ENCODE results near the gene MED12.
A peak's percentile ranks its signal among the peaks of the same experiment; 100 is the strongest.
"Not testable (repeated sequence)": the region's sequence is repeated elsewhere in the genome, so short reads cannot be mapped to it uniquely, and the experiment has no call there.

MED12 gene

DNA sequence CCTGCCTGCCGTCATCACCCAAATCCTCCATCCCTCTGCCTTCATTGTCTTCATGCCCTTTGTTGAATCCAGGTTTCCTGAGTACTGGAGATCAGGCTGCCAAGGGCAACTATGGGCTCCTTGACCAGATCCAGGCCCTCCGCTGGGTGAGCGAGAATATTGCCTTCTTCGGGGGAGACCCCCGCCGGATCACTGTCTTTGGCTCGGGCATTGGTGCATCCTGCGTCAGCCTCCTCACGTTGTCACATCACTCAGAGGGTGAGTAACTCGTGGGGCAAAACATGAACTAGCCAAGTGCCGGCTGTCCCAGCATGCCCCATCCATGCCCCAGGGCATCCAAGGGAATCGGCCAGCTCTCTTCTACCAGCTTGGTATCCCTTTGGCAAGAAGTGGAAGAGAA is 45.7 kb downstream of the MED12 start:
- DNase-seq = no peak

DNA sequence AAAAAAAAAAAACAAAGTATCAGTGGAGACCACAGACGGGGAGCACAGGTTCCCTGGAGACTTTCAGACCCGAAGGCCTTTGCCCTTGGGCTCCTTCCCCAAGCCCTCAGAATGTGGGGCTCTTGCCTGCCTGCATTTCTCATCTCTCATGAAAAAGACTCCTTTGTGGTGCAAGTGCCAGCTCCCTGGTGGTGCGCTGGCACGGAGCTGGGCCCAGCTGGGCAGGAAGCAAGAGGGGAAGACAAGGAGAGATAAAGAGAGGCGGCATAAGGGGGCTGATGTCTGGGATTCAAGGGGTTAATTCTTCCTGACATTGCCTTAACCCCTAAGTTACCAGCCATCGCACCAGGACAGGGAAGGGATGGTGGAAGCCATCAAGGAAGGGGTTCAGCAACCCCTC is 48.1 kb downstream of the MED12 start:
- DNase-seq = peak in 3 of 14 donors; percentile 5 to 26 (median 25)

DNA sequence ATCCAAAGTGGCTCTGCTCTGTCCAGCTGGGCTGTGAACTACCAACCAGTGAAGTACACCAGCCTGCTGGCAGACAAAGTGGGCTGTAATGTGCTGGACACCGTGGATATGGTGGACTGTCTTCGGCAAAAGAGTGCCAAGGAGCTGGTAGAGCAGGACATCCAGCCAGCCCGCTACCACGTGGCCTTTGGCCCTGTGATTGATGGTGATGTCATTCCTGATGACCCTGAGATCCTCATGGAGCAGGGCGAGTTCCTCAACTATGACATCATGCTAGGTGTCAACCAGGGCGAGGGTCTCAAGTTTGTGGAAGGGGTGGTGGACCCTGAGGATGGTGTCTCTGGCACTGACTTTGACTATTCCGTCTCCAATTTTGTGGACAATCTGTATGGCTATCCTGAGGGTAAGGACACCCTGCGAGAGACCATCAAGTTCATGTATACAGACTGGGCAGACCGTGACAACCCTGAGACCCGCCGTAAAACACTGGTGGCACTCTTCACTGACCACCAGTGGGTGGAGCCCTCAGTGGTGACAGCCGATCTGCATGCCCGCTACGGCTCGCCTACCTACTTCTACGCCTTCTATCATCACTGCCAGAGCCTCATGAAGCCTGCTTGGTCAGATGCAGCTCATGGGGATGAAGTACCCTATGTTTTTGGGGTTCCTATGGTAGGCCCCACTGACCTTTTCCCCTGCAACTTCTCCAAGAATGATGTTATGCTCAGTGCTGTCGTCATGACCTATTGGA is 48.8 kb downstream of the MED12 start:
- peak in 1 of 14 donors; percentile 5 for DNase-seq

DNA sequence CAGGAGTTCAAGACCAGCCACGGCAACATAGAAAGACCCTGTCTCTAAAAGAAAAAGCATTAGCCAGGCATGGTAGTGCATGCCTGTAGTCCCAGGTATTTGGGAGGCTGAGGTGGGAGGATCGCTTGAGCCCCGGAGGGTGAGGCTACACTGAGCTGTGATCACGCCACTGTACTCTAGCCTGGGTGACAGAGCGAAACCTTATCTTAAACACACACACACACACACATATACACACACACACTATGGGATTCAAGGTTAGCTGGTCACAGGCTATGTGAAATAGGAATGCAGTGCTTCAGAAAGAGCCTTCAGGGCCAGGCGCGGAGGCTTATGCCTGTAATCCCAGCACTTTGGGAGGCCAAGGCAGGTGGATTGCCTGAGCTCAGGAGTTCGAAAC is 49.7 kb downstream of the MED12 start:
- DNase-seq = no peak

DNA sequence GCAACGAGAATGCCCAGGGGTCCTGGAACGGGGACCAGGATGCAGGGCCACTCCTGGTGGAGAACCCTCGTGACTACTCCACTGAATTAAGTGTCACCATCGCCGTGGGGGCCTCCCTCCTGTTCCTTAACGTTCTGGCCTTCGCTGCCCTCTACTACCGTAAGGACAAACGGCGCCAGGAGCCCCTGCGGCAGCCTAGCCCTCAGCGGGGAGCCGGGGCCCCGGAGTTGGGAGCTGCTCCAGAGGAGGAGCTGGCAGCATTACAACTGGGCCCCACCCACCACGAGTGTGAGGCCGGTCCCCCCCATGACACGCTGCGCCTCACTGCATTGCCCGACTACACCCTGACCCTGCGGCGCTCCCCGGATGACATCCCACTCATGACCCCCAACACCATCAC is 51.2 kb downstream of the MED12 start:
- DNase-seq = no peak

DNA sequence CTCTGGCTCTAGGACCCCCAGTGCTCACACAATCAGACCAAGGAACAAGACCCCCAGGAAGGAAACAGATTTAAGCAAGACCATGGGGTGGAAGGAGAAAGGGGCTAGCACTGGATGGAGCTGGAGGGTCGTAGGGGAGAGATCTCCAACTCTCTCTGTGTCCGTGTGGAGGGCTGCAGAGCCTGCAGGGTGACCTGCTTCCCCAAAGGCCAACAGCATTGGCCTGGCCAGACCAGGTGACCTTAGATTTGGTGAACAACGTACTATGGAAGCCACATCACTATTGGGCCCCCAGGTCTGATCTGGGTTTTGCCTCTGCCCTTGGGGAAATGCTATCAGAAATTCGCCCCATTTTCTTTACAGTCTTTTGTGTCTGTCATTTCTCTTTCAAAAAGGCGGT is 52.3 kb downstream of the MED12 start:
- DNase-seq = no peak

DNA sequence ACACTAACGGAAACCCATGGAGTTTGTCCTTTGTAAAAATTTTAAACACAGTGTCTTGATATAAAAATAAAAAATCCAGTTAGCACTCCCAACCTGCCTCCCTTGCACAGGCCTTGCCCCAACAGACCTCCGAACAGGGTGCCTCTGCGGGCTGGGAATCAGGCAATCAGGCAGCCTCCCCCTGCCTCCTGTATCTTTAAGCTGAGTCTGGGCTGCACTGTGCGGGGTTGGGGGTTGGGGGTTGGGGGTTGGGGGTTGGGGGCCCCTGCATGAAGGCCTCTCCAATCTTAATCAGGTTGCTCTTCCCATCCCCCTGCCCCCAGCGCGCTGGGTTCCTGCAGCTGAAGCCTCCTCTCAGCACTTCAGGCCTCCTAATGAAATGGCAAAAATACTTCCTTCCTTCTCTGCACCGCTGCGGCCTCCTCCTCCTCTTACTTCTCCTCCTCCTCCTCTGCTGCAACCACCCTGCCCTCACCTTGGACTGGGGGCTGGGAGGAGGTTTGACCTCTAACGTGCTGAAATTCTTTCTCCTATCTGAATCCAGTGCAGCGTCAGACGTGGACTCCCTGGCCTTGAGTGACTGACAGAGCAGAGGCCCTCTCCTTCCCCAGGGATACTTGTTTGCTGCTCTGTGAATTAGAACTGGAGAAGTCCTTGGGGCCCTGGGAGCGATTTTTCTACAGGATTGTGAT is 52.9 kb downstream of the MED12 start:
- DNase-seq = no peak

DNA sequence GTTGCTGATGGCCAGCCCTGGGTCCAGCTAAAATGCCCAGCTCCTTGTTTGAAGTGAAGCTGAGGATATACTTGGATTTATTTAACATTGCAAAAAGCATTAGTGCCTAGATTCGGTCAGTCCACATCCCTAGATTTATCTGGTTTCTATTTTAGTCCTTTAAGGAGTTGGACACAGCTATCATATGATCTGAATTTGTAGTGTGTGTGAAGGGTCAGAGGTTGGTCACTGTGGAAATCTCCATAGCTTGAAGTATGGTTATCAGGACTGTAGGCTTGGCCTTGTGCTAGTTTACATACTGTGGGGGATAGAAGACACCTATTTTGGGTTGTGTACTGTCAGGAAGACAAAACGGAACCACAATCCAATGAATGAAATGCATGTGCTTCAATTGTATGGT is 55.0 kb downstream of the MED12 start:
- DNase-seq = no peak

DNA sequence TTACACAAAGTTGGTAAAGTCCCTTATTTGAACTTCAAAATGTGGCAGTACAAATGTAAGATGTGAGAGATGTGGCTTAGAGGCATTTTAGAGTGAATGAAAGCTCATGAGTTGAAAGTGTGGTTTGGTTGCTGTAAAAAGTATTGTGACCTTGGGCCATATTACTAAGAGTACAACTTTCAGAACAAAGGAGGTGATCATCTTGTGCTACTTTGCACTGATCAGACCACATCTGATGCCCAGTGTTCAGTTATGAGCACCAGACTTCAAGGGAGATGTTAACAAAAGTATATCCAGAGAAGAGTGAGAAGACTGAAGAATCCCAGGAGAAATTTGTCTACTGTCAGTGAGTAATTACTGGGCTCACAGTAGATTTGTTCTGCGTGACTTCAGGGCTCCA is 56.4 kb downstream of the MED12 start:
- no peak for DNase-seq

DNA sequence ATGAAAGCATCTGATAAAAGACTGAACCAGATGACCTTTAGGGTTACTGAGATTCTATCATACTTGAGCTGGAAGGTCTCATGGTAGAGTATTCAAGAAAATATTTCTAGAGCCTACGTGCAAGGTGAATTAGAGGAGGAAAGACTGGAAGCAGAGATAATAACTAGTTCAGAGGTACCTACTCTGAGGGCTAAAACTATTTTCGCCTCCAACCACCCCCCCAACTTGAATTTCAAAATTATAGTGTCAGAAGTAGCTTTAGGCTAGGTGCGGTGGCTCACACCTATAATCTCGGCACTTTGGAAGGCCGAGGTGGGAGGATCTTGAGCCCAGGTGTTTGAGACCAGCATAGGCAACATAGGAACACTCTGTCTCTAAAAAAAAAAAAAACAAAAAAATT is 57.1 kb downstream of the MED12 start:
- no peak for DNase-seq

DNA sequence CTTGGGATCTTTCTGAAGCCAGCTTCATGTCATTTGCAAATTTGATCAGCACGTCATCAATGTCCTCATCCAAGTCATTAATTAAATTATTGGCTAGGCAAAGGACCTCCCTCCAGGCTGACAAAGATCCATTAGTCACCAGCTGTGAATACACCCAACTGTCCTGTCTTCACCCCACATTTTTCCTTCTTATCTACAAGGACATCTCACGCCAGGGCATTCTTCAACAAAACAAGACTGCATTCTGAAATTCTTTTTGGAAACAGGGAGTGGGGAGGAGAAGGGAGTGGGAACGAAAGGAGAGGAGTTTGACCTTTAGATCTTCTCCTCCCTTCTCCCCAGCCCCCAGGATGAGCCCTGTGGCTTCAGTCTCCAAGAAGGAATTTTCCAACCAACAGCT is 58.9 kb downstream of the MED12 start:
- no peak for DNase-seq

DNA sequence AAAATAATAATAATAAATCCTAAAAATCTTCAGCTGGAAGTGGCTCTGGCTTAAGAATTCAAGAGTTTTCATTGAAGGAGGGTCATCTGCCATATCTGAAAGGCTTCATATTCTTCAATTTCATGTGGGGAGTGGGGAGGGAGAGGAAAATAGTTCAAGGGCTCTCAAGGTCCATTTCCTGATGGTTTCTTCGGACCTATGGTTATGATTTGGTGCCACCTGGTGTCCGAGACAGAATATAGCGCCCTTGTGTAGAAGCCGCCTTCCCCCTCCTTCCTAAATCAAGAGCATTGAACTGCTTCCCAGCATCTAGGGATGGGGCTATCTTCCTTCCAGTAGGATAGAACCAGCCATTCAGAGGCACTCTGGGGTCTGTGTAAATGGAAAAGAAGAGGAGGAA is 60.5 kb downstream of the MED12 start:
- DNase-seq = peak in 6 of 14 donors; percentile 2 to 43 (median 21)

DNA sequence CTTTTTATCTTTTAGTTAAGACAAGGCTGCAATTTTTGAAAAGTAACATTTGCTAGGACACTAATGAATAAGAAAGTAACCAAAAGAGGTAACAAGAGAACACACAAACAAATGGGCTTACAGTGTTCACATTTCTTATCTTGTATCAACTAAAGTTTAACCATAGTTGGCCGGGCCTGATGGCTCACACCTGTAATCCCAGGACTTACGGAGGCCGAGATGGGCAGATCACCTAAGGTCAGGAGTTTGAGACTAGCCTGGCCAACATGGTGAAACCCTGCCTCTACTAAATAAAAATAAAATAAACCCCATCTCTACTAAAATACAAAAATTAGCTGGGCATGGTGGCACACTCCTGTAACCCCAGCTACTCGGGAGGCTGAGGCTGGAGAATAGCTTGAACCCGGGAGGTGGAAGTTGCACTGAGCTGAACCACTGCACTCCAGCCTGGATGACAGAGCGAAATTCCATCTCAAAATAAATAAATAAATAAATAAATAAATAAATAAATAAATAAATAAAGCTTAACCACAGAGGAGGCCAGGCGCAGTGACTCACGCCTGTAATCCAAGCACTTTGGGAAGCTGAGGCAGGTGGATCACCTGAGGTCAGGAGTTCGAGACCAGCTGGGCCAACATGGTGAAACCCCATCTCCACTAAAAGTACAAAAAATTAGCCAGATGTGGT is 62.3 kb downstream of the MED12 start:
- DNase-seq = not testable (repeated sequence)

DNA sequence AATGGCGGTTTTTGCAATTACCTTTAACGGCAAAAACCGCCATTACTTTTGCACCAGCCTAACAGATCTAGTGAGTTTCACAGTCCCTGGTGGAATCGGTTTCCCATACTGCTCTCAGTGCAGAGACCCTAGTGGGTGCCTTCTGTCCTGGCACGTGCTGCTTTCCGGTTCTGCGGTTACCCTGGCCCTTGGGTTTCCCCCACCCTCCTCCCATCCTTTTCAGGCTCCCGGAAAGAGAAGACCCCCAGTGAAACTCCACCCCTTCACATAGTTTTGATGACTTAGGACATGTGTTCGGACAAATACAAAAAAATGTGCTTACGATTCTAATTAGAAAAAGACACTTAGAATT is 63.1 kb downstream of the MED12 start:
- DNase-seq = no peak

DNA sequence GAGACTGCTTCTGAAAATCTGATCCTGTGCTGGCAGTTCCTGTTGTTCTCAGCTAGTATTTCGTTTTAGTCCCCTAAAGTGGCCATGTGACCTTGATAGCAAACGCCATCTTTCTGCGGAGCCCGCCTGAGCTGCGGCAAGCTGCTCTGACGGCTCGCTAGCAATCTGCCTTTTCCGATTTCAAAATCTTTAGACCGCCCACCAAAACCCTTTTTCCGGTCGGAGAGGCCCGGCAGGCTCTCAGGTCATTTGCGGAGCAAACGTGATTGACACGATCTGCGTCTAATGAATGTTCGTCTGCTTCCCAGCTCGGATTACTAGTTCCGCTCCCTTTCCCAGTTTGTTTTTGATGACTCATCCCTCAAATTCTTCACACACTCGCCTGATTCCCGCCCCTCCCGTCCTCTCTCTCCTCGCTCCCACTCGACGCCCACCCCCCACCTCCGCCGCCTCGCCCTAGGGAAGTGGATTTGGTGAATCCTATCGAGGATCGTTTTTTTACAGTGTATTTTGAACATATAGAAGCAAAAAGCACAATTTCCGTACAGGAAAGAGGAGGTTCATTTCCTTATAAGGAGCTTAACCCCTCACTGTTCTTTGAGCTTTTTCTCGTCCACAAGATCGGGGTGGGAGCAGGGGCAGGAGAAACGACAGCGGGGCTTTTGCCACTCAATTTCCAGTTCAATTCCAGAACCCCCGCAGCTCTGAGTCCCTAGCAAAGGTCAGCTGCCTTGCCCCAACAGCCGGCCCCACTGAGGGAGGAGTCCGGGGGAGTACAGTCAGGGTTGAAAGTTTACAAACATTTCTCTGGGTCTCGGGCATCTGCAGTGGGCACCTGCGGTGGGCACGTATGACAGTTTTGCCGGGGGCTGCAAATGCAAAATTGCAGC is 63.8 kb downstream of the MED12 start:
- DNase-seq = peak in 13 of 14 donors; percentile 3 to 92 (median 77)

DNA sequence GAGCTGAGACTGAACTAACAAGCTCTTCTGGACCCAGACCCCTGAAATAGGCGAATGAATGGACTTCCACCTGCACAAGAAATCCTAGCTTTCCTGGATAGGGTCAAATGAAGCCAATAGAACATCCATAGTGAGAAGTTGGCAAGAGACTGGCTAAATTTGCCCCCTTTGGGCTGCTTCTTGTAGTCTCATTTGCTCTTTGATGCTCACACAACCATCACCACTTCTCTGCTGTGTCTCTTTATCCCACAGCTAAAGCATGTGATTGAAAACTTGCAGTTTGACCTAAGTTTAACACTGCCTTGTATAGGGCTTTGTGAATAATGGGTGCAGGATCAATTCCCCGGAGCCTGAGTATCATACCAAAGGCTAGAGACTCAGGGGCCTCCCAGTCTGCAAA is 64.5 kb downstream of the MED12 start:
- DNase-seq = peak in 1 of 14 donors; percentile 31

DNA sequence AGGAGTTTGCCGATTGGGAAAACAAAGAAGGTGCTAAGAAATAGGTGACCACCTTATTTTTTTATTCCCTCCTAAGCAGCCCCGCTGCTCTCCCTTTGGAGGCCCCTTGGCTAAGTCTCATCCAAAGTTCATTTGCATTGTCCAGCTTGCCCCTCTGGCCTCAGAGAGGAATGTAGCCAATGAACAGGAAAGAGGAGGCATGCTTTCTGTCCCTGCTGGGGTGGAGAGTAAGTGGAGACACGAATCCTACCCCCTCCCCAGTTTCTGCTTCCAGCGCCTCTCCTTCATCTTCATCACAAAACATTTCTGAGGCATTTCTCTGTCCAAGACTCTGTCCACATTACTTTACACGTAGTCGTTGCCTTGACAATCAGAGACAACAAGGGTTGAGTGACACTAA is 64.9 kb downstream of the MED12 start:
- DNase-seq = no peak

DNA sequence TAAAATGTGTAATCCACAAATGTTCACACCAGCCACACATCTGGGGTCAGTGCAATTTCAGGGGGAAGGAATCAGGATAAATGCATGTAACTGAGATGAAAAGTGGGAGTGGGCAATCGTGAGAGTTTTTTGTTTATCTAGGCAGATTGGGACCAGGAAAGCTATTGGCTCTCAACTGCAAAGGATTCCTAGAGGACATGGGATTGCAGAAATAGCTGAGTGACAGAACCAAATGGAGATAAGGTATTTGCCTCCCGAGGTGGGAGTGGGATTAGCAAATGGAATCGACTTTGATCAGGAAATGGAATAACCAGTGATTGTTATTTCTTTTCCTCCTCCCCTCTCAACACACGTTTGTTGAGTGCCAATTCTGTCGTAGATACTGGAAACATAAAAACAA is 65.7 kb downstream of the MED12 start:
- no peak for DNase-seq

DNA sequence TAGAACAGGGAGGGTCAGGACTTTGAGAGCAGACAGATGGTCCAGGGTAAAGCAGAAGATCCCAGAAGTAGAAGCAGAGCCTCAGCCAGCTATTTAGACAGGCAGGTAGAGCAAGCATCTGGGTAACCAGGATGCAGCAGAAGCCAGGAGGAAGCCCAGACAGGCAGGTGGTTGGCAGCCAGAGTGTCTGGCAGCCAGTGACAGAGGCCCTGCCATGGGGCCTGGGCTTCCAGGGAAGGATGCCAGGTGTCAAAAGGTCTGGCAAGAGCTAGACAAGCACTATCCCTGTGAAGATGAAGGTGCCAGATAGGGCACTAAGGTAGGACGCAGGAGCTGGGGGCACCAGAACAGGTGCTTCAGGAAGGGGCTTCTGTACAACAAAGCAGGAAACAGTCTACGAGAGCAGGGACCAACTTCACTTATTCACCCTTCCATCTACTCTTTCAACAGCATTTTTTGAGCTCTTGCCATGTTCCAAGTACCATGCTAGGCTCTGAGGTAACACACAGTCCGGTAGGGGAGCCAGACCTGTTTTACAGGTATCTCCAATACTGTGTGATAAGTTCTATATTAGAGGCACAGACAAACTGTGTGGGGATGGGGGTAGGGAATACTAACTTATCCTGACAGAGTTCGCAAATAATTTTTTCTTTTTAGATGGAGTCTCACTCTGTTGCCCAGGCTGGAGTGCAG is 66.6 kb downstream of the MED12 start:
- peak in 1 of 14 donors; percentile 12 for DNase-seq

DNA sequence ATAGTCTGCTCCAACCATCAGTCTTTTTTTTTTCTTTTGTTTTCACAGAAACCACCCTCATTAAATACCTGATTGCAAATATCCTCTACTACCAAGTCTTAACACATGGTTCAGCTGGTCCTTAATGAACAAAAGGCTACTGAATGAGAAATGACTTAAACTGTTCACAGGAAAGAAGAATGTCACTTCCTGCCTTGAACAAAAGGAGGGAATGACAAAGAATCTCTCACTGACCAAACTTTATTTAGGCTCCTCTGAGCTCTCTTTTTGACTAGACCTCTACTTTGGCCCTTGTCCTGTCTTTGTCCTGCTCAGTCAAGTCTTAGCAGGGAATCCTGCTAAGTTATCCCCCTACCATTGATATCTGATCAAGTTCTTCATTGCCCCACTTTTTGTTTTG is 72.9 kb downstream of the MED12 start:
- no peak for DNase-seq

Data from C1 segment of cervical spinal cord (tissue), 14 donors.